Measurements from ENCODE around the gene LY6G6F. TPM values are rescaled to one million over a fixed set of nuclear protein-coding genes. Genes with fewer than 3 reads are reported as not detected.

LY6G6F gene
- polyA plus RNA-seq, 2 of the 4 experiments (the other 2 are of a cell fraction) = not detected

DNA sequence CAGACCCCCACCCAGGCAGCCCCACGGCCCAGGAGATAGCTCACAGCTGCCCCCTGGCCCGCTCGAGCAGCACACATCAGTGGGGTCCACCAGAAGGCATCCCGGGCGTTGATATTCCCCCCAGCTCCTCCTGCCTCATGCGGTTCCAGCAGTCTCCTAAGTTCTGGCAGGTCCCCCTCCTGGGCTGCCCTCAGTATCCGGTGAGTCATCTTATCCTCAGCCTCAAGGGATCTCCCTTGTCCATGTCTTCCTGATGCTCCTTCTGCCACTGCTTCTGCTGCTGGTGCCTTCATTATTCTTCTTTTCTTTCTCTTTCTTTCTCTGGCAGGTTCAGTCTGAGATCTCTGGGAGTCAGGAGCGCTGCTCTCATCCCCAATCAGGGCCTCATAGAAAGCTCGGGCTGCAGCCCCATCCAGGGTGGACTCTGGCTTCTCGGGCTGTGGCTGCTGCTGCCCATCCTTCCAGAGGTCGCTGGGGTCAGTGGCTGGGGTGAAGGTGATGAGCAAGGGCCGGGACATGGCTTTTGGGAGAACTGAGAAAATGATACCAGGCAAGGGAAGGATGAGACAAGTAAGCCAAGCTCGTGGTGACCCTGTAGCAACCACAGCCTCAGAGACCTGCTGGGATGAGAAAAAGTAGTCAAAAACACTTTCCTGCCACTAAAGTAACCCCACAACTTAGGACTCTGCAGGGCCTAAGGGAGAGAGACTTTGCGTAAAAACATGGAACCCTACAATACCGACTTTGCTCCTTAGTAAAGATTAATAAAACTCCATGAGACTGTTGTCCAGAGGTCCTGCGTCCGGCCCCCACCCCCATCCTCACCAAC, 42.5 kb upstream of the LY6G6F start:
- WGBS (ENCODE audit: missing lambda C conversion rate) = 46% methylated on average over 11 of the region's 17 CpGs
- TF ChIP-seq FOSL2 (IDR thresholded peaks at IDR 0.05) = no peak
- TF ChIP-seq FOSL2 (CRISPR knock-in tag; IDR thresholded peaks at IDR 0.05) = peak; percentile 28
- 0 out of 2 replicates have a peak, but pooled peaks have one; percentile 3 for TF ChIP-seq PHF8 (IDR thresholded peaks at IDR 0.05; ENCODE audit: borderline replicate concordance, low read depth)
- TF ChIP-seq NFE2L2 (conservative IDR thresholded peaks at IDR 0.05; ENCODE audit: low read length) = no peak
- FAIRE-seq (no peak), ATAC-seq (no peak), DNase-seq (ENCODE audit: low read depth in 1 of 2, low spot score in 1 of 2) (no peak)
- Histone ChIP-seq H3K4me3 (peak overlapping the region; percentile 83), H3K27ac (peak overlapping the region; percentile 90 to 97), H3K4me2 (peak overlapping the region; percentile 94), H3K9me3 (no peaks in the 10 kb centered on the region), H3K4me1 (peaks cover 30% of the 10 kb centered on the region)
- ChIA-PET POLR2A (interaction anchor here (0.6 to 2.5 kb wide), 5 partner anchors 12 to 231 kb away, joined by 4 to 14 read pairs (median 7); partner anchors contain the start of genes BAG6, HSPA1A, HSPA1B and HSPA1L), CTCF (interaction anchor here (0.7 to 1.9 kb wide), 5 partner anchors 11 to 200 kb away, joined by 3 to 12 read pairs (median 4); partner anchors contain the start of genes BAG6 and LY6G5C)

DNA sequence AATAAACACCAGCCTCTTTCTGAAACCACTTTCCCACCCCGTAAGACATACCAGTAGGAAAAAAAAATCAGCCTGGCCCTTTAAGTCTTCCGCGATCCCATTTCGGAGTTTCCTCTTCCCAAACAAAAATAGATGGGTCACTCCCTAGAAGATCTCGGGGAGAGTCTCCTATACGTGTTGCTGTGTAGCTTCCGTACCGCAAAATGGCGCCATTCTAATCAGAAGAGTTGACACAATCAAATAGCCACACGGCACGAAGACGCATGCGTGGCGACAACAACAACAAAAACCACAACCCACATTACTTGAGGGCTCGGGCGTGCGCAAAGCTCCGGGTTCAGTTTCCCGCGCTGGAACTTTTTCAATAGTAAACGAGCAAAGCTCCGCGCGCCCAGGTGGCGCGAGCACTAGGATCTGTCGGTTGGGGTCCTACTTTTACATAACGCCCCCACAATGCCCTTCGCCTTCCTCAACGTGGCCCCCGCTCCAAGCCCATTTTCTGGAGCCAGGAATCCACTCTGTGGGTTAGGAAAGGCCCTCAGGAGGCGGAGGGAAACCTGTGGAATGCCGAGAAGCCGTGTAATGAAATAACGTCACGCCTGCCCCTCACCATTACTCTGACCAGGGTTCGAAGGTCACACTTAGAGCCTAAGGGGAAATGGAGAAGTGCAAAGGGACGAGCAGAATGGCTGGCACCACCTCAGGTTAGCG, 41.7 kb upstream of the LY6G6F start, which contains the start of gene GPANK1:
GPANK1 (minus strand) TSS at position 208 of the 711 bp plus-strand sequence. CDS start 519 bp downstream, outside the sequence.
- Histone ChIP-seq H3K4me1 (peaks cover 24% of the 10 kb centered on the region), H3K27ac (peak within 1 kb of the TSS; percentile 90 to 97), H3K9me3 (no peaks in the 10 kb centered on the region), H3K4me3 (peak within 1 kb of the TSS; percentile 83), H3K4me2 (peak within 1 kb of the TSS; percentile 94)
- POLR2A ChIA-PET = interaction anchor here (0.5 to 2.5 kb wide), 7 partner anchors 11 to 230 kb away, joined by 3 to 14 read pairs (median 6); partner anchors contain the start of genes BAG6, HSPA1A, HSPA1B and HSPA1L
- 2% methylated on average over 27 of the region's 39 CpGs for WGBS (ENCODE audit: missing lambda C conversion rate)
- DNase-seq (ENCODE audit: low read depth in 1 of 2, low spot score in 1 of 2) (peak; percentile 69 to 94), ATAC-seq (peak; percentile 65 to 70), FAIRE-seq (no peak)
- CTCF ChIA-PET = interaction anchor here (1.6 kb wide), 1 partner anchor 166 kb away, joined by 4 read pairs; no protein-coding TSS in a partner anchor
- TF ChIP-seq FOSB (CRISPR knock-in tag; IDR thresholded peaks at IDR 0.05) (0 out of 2 replicates have a peak, but pooled peaks have one; percentile 25), HOXB5 (CRISPR knock-in tag; IDR thresholded peaks at IDR 0.05) (no peak), CEBPB (IDR thresholded peaks at IDR 0.05) (0 out of 4 replicates have a peak, but pooled peaks of 1 of the 2 experiments have one; percentile 4), ZNF302 (CRISPR knock-in tag; IDR thresholded peaks at IDR 0.05) (no peak), PHF8 (IDR thresholded peaks at IDR 0.05; ENCODE audit: borderline replicate concordance, low read depth) (0 out of 2 replicates have a peak, but pooled peaks have one; percentile 8), FOXS1 (CRISPR knock-in tag; IDR thresholded peaks at IDR 0.05) (no peak), KDM5A (IDR thresholded peaks at IDR 0.05) (no peak), TFCP2L1 (CRISPR knock-in tag; IDR thresholded peaks at IDR 0.05) (0 out of 2 replicates have a peak, but pooled peaks have one; percentile 17), HEYL (CRISPR knock-in tag; IDR thresholded peaks at IDR 0.05) (no peak), POLR2AphosphoS2 (conservative IDR thresholded peaks at IDR 0.05; ENCODE audit: low read length) (no peak), NPAS2 (CRISPR knock-in tag; IDR thresholded peaks at IDR 0.05; ENCODE audit: borderline replicate concordance) (no peak), CBX8 (IDR thresholded peaks at IDR 0.05) (no peak), JUN (IDR thresholded peaks at IDR 0.05) (0 out of 5 replicates have a peak, but pooled peaks of 1 of the 2 experiments have one; percentile 8), RCOR1 (IDR thresholded peaks at IDR 0.05; ENCODE audit: low read depth, low read length) (no peak), TP53 (CRISPR knock-in tag; IDR thresholded peaks at IDR 0.05) (no peak), CHD2 (IDR thresholded peaks at IDR 0.05; ENCODE audit: low read length, partially characterized antibody) (no peak)
- TF ChIP-seq, protein P1, sequence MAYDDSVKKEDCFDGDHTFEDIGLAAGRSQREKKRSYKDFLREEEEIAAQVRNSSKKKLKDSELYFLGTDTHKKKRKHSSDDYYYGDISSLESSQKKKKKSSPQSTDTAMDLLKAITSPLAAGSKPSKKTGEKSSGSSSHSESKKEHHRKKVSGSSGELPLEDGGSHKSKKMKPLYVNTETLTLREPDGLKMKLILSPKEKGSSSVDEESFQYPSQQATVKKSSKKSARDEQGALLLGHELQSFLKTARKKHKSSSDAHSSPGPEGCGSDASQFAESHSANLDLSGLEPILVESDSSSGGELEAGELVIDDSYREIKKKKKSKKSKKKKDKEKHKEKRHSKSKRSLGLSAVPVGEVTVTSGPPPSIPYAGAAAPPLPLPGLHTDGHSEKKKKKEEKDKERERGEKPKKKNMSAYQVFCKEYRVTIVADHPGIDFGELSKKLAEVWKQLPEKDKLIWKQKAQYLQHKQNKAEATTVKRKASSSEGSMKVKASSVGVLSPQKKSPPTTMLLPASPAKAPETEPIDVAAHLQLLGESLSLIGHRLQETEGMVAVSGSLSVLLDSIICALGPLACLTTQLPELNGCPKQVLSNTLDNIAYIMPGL (CRISPR knock-in tag; IDR thresholded peaks at IDR 0.05; ENCODE audit: borderline replicate concordance) = no peak
- TF ChIP-seq, protein P2, sequence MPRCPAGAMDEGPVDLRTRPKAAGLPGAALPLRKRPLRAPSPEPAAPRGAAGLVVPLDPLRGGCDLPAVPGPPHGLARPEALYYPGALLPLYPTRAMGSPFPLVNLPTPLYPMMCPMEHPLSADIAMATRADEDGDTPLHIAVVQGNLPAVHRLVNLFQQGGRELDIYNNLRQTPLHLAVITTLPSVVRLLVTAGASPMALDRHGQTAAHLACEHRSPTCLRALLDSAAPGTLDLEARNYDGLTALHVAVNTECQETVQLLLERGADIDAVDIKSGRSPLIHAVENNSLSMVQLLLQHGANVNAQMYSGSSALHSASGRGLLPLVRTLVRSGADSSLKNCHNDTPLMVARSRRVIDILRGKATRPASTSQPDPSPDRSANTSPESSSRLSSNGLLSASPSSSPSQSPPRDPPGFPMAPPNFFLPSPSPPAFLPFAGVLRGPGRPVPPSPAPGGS (IDR thresholded peaks at IDR 0.05) = no peak
- TF ChIP-seq, protein P3, sequence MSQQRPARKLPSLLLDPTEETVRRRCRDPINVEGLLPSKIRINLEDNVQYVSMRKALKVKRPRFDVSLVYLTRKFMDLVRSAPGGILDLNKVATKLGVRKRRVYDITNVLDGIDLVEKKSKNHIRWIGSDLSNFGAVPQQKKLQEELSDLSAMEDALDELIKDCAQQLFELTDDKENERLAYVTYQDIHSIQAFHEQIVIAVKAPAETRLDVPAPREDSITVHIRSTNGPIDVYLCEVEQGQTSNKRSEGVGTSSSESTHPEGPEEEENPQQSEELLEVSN (IDR thresholded peaks at IDR 0.05; ENCODE audit: borderline replicate concordance, low read depth) = peak; percentile 80
- TF ChIP-seq, protein P4, sequence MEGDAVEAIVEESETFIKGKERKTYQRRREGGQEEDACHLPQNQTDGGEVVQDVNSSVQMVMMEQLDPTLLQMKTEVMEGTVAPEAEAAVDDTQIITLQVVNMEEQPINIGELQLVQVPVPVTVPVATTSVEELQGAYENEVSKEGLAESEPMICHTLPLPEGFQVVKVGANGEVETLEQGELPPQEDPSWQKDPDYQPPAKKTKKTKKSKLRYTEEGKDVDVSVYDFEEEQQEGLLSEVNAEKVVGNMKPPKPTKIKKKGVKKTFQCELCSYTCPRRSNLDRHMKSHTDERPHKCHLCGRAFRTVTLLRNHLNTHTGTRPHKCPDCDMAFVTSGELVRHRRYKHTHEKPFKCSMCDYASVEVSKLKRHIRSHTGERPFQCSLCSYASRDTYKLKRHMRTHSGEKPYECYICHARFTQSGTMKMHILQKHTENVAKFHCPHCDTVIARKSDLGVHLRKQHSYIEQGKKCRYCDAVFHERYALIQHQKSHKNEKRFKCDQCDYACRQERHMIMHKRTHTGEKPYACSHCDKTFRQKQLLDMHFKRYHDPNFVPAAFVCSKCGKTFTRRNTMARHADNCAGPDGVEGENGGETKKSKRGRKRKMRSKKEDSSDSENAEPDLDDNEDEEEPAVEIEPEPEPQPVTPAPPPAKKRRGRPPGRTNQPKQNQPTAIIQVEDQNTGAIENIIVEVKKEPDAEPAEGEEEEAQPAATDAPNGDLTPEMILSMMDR (IDR thresholded peaks at IDR 0.05) = no peak
- TF ChIP-seq, protein P5, sequence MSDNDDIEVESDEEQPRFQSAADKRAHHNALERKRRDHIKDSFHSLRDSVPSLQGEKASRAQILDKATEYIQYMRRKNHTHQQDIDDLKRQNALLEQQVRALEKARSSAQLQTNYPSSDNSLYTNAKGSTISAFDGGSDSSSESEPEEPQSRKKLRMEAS (IDR thresholded peaks at IDR 0.05) = peak; percentile 79
